Neural cell (in vitro differentiated cells): Measurements from ENCODE around the gene IFITM2.

Source experiments
- EP300 ChIP-seq: fragments of 450-650 bp; conservative IDR thresholded peaks from 2 replicates; pipeline ENCODE4 v1.6.1; 2014; ENCODE audit warnings: antibody characterized with exemption, mild to moderate bottlenecking, moderate library complexity; ENCODE audit not compliant: poor library complexity, severe bottlenecking
- EZH2 ChIP-seq: fragments of 200-600, 300-800 bp; shearing (Covaris generic), sonication (generic); IDR thresholded peaks from 2 replicates; pipeline ENCODE4 v1.6.1; 2014; ENCODE audit warnings: antibody characterized with exemption, low read length, borderline replicate concordance, mild to moderate bottlenecking; ENCODE audit not compliant: insufficient read depth, poor library complexity, severe bottlenecking
- POLR2AphosphoS5 ChIP-seq: IDR thresholded peaks from 2 replicates; pipeline ENCODE4 v1.6.1; 2012
- RAD21 ChIP-seq: fragments of 450-650 bp; conservative IDR thresholded peaks from 2 replicates; pipeline ENCODE4 v1.6.1; 2014; ENCODE audit warnings: antibody characterized with exemption, mild to moderate bottlenecking, moderate library complexity
- TAF1 ChIP-seq: IDR thresholded peaks from 2 replicates; pipeline ENCODE4 v1.6.1; 2012; ENCODE audit warnings: low read depth
- TF ChIP-seq, protein P1 (sequence below): fragments of 450-650 bp; IDR thresholded peaks from 2 replicates; pipeline ENCODE4 v1.5.1; 2014; ENCODE audit warnings: antibody characterized with exemption, mild to moderate bottlenecking, moderate library complexity; ENCODE audit not compliant: poor library complexity, severe bottlenecking
- TF ChIP-seq, protein P2 (sequence below): IDR thresholded peaks from 2 replicates; pipeline ENCODE4 v1.6.1; 2012; ENCODE audit warnings: borderline replicate concordance

GRCh38 chr11:326842-327580 lies 19.4 kb downstream of the IFITM2 start:
- TF ChIP-seq, protein P1, sequence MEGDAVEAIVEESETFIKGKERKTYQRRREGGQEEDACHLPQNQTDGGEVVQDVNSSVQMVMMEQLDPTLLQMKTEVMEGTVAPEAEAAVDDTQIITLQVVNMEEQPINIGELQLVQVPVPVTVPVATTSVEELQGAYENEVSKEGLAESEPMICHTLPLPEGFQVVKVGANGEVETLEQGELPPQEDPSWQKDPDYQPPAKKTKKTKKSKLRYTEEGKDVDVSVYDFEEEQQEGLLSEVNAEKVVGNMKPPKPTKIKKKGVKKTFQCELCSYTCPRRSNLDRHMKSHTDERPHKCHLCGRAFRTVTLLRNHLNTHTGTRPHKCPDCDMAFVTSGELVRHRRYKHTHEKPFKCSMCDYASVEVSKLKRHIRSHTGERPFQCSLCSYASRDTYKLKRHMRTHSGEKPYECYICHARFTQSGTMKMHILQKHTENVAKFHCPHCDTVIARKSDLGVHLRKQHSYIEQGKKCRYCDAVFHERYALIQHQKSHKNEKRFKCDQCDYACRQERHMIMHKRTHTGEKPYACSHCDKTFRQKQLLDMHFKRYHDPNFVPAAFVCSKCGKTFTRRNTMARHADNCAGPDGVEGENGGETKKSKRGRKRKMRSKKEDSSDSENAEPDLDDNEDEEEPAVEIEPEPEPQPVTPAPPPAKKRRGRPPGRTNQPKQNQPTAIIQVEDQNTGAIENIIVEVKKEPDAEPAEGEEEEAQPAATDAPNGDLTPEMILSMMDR, result no peak
- no peak for TF ChIP-seq TAF1
- TF ChIP-seq POLR2AphosphoS5, result no peak
- no peak for TF ChIP-seq EZH2
- no peak for TF ChIP-seq RAD21
- TF ChIP-seq, protein P2, sequence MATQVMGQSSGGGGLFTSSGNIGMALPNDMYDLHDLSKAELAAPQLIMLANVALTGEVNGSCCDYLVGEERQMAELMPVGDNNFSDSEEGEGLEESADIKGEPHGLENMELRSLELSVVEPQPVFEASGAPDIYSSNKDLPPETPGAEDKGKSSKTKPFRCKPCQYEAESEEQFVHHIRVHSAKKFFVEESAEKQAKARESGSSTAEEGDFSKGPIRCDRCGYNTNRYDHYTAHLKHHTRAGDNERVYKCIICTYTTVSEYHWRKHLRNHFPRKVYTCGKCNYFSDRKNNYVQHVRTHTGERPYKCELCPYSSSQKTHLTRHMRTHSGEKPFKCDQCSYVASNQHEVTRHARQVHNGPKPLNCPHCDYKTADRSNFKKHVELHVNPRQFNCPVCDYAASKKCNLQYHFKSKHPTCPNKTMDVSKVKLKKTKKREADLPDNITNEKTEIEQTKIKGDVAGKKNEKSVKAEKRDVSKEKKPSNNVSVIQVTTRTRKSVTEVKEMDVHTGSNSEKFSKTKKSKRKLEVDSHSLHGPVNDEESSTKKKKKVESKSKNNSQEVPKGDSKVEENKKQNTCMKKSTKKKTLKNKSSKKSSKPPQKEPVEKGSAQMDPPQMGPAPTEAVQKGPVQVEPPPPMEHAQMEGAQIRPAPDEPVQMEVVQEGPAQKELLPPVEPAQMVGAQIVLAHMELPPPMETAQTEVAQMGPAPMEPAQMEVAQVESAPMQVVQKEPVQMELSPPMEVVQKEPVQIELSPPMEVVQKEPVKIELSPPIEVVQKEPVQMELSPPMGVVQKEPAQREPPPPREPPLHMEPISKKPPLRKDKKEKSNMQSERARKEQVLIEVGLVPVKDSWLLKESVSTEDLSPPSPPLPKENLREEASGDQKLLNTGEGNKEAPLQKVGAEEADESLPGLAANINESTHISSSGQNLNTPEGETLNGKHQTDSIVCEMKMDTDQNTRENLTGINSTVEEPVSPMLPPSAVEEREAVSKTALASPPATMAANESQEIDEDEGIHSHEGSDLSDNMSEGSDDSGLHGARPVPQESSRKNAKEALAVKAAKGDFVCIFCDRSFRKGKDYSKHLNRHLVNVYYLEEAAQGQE, result no peak
- TF ChIP-seq EP300, result no peak
